Lower lobe of right lung (tissue), 2 donors: ENCODE results near the gene EHD4. TPM values are rescaled to one million over a fixed set of nuclear protein-coding genes. Genes with fewer than 3 reads are reported as not detected.

Experiments
- ATAC-seq, 2 donors: fragments of 200-7000 bp; cut with Tn5 transposase; one replicate each; pipeline ENCODE4 v1.9.1; 2020 to 2022; ENCODE audit warnings: mild to moderate bottlenecking in 2 of 2, moderate library complexity in 2 of 2
- DNase-seq: peaks from one replicate; pipeline ENCODE4 v3.0.0-alpha.2; 2020
- H3K27ac ChIP-seq: fragments of 200-600 bp; one replicate; pipeline ENCODE4 v1.8.0; 2022
- H3K27me3 ChIP-seq: fragments of 200-600 bp; one replicate; pipeline ENCODE4 v1.8.0; 2022; ENCODE audit warnings: low read depth
- H3K36me3 ChIP-seq: fragments of 200-600 bp; one replicate; pipeline ENCODE4 v1.8.0; 2022; ENCODE audit warnings: mild to moderate bottlenecking
- H3K4me1 ChIP-seq: fragments of 200-600 bp; one replicate; pipeline ENCODE4 v1.8.0; 2022
- H3K4me3 ChIP-seq: fragments of 200-600 bp; one replicate; pipeline ENCODE4 v1.8.0; 2022; ENCODE audit warnings: mild to moderate bottlenecking
- H3K9me3 ChIP-seq: fragments of 200-600 bp; one replicate; pipeline ENCODE4 v1.8.0; 2022
- intact Hi-C: fragments of 100-400 bp; cut with DNase I; formaldehyde crosslinking; loops from one replicate; pipeline ENCODE4 v1.11.0; 2022
- total RNA-seq: library from RNA; stranded (reverse); fragmentation: NEBNext Ultra II Directional; extraction: Animal tissue kit (Norgen Biotek cat#: 25700); gene quantifications from one replicate; pipeline ENCODE4 v1.2.1, GENCODE V29; 2021
- TF ChIP-seq, protein P1 (sequence below): fragments of 200-600 bp; IDR thresholded peaks from one replicate; pipeline ENCODE4 v1.8.0; 2022; ENCODE audit warnings: antibody characterized with exemption, mild to moderate bottlenecking
- donor health status: DM: no; HTN: yes; CAD: no; lungs with severe emphysema.

Gene EHD4
- total RNA-seq, 1 donor from 2014 or later = 35.0 TPM

DNA sequence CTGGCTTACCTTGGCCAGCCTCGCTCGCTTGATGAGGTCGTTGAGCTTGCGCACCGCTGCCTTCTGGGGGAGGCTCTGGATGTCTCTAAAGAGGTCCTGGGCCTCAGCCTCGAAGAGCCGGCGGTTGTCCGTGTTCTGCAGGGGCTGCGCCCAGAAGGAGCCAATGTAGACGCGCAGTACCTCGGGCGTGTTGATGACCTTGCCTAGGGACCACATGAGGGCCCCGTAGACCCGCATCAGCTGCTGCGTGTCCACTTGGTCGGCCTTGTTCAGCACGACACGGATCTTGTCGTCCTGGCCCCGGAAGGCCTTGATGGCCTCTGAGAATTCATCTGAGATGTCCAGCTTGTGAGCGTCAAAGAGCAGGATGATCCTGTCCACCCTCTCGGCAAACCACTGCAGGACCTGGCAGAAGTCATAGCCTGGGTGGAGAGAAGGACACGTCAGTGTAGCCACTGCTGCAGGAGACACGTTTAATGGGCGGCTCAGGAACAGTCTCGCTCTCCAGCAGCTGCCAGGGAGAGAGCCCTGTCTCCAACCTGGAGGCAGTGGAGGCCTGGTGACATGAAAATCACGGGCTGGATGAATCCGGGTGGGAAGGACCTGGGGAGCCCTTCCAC lies 53.0 kb downstream of the EHD4 start:
- no peak for DNase-seq
- Histone ChIP-seq H3K36me3 (peaks cover 31% of the 10 kb centered on the region), H3K4me3 (no peak overlapping the region), H3K27me3 (no peaks in the 10 kb centered on the region), H3K4me1 (peaks cover 82% of the 10 kb centered on the region), H3K9me3 (no peaks in the 10 kb centered on the region), H3K27ac (no peak overlapping the region)
- intact Hi-C loops = no loop called here
- ATAC-seq = no peak
- TF ChIP-seq, protein P1, sequence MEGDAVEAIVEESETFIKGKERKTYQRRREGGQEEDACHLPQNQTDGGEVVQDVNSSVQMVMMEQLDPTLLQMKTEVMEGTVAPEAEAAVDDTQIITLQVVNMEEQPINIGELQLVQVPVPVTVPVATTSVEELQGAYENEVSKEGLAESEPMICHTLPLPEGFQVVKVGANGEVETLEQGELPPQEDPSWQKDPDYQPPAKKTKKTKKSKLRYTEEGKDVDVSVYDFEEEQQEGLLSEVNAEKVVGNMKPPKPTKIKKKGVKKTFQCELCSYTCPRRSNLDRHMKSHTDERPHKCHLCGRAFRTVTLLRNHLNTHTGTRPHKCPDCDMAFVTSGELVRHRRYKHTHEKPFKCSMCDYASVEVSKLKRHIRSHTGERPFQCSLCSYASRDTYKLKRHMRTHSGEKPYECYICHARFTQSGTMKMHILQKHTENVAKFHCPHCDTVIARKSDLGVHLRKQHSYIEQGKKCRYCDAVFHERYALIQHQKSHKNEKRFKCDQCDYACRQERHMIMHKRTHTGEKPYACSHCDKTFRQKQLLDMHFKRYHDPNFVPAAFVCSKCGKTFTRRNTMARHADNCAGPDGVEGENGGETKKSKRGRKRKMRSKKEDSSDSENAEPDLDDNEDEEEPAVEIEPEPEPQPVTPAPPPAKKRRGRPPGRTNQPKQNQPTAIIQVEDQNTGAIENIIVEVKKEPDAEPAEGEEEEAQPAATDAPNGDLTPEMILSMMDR = no peak

DNA sequence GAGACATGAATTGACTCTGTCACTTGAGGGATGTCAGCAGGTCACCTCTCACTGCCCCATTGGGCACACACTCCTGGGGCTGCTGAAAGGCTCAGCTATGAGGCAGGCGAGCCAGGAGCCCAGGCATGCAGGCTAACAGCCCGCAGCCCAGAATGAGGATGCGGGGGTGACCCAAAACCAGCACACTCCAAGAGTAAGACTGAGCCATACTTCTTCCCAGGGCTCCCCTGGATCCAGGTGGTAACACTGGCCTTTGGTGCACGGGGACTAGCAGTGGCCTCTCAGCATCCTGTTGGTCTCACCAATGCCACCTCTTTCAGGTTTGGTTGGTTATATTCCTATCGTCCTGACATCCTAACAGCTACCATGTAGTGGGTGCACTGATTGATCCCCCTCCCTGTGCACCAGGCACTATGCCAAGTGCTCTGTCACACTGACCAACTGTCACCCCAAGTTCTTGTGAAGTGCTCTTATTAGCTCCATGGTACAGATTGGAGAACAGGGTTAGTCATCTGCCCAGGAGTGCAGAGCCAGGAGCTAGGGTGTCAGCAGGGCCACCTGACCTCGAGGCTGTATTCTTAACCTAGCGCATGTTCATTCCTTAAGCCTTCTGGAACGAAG lies 53.7 kb downstream of the EHD4 start:
- peaks cover 81% of the 10 kb centered on the region for H3K4me1 ChIP-seq
- no peak overlapping the region for H3K4me3 ChIP-seq
- no peaks in the 10 kb centered on the region for H3K9me3 ChIP-seq
- peaks cover 24% of the 10 kb centered on the region for H3K36me3 ChIP-seq
- TF ChIP-seq, protein P1 = no peak
- intact Hi-C loops = no loop called here
- H3K27me3 ChIP-seq = no peaks in the 10 kb centered on the region
- DNase-seq = no peak
- no peak for ATAC-seq
- no peak overlapping the region for H3K27ac ChIP-seq

DNA sequence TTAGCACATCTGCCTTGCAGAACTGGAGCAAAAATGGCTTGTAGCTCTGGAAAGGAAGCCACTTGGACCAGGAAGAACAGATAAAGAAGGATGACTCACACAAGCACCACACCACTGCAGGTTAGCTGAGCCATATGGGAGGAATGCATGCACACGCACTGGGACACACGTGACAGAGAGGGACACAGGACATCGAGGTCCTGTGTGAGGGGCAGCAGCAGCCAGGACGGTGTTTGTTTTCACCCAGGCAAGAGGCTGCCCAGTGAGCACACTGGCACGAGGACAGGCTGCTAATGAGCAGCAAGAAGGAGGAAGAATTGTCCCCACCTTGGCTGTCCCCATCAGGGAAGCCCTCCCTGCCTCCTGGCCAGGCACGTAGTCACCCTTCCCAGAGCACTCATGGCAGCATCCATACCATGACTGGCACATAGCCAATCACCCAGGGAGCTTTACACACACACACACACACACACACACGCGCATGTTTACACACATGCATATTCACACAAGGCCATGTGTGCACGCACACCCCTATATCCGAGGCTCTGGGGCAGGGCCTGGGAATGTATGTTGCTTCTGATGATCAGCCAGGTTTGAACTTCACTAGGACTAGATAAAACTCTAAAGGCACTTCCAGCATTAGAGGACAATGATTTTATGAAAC lies 54.5 kb downstream of the EHD4 start:
- no peak for DNase-seq
- Histone ChIP-seq H3K4me3 (no peak overlapping the region), H3K27me3 (no peaks in the 10 kb centered on the region), H3K4me1 (peaks cover 81% of the 10 kb centered on the region), H3K27ac (no peak overlapping the region), H3K9me3 (no peaks in the 10 kb centered on the region), H3K36me3 (peaks cover 24% of the 10 kb centered on the region)
- TF ChIP-seq, protein P1 = no peak
- peak in 1 of 2 donors; percentile 19 for ATAC-seq
- intact Hi-C loops = no loop called here

DNA sequence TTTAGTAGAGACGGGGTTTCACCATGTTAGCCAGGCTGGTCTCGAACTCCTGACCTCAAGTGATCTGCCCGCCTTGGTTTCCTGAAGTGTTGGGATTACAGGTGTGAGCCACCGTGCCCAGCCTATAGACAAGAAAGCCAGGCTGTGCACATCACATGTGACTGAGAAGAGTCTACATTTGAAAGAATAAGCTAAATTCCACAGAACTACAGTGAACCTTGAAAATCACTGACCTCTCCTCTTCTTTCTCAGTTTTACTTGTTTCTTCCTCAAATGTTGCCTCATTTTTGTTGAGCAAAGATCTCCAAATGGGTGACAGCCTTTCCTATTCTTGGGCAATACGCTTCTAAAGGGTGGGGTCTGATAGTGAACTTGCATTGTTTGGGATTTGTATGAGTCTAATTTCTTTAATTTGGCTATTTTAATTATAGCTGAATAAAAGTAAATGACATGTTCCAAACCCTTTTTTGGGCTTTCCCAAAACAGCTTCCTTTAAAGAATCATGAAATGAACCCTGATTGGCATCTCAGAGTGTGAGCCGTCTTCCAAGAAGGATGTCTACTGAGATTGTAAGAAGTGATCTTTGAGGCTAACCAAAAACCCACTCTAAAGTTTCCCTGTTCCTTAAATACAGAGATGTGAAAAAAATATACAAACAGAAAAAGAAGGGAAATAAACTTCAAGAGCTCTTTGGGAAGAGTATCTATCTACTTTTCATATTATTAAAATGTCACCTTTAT lies 56.9 kb downstream of the EHD4 start:
- intact Hi-C loops = no loop called here
- TF ChIP-seq, protein P1 = no peak
- H3K27ac ChIP-seq = no peak overlapping the region
- ATAC-seq (peak; percentile 15 to 40), DNase-seq (no peak)
- H3K9me3 ChIP-seq = no peaks in the 10 kb centered on the region
- no peaks in the 10 kb centered on the region for H3K27me3 ChIP-seq
- no peak overlapping the region for H3K4me3 ChIP-seq
- peaks cover 77% of the 10 kb centered on the region for H3K4me1 ChIP-seq
- peaks cover 37% of the 10 kb centered on the region for H3K36me3 ChIP-seq

DNA sequence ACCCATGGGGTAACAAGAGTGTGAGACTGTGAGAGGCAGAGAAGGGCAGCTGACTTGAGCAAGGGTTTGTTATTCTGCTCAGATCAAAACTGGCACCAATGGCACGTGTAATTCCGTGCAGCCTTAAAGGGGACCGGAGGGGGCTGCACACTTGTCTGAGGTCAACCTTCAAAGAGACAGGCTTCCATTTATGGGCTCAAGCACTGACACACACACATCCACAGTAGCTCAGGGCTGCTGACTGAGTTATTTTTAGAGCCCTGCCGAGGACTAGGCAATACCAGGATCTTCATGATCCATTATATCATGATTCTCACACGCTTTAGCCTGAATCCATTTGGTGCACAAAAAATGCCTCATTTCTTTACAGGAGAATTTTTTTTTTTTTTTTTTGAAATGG lies 57.9 kb downstream of the EHD4 start:
- Histone ChIP-seq H3K4me3 (no peak overlapping the region), H3K4me1 (peaks cover 66% of the 10 kb centered on the region), H3K27ac (no peak overlapping the region), H3K9me3 (no peaks in the 10 kb centered on the region), H3K36me3 (peaks cover 46% of the 10 kb centered on the region), H3K27me3 (no peaks in the 10 kb centered on the region)
- intact Hi-C loops = no loop called here
- ATAC-seq (no peak), DNase-seq (no peak)
- TF ChIP-seq, protein P1 = no peak
